H9 (cell line): Measurements from ENCODE around the gene TRIM51. TPM values are rescaled to one million over a fixed set of nuclear protein-coding genes. Genes with fewer than 3 reads are reported as not detected.

Experiments
- DNase-seq: peaks from one replicate; pipeline ENCODE4 v3.0.0-alpha.2; 2017
- H2AFZ ChIP-seq: one replicate; pipeline ENCODE4 v1.6.1; 2013; ENCODE audit warnings: mild to moderate bottlenecking, low read length, control low read depth, moderate library complexity
- H2AK5ac ChIP-seq: 2 replicates; pipeline ENCODE4 v1.6.1; 2013; ENCODE audit warnings: low read length, control low read depth, mixed read lengths; ENCODE audit not compliant: insufficient read length
- H2BK120ac ChIP-seq: one replicate; pipeline ENCODE4 v1.6.1; 2013; ENCODE audit warnings: low read depth, mild to moderate bottlenecking, low read length, control low read depth, inconsistent platforms; ENCODE audit not compliant: poor library complexity, severe bottlenecking
- H2BK12ac ChIP-seq: 2 replicates; pipeline ENCODE4 v1.6.1; 2013; ENCODE audit warnings: low read length, control low read depth, mixed read lengths, low read depth; ENCODE audit not compliant: insufficient read length
- H2BK15ac ChIP-seq: 2 replicates; pipeline ENCODE4 v1.6.1; 2013; ENCODE audit warnings: low read depth, low read length, control low read depth
- H2BK20ac ChIP-seq: one replicate; pipeline ENCODE4 v1.6.1; 2013; ENCODE audit warnings: low read depth, mild to moderate bottlenecking, low read length, control low read depth, inconsistent platforms; ENCODE audit not compliant: poor library complexity, severe bottlenecking
- H2BK5ac ChIP-seq: 2 replicates; pipeline ENCODE4 v1.6.1; 2013; ENCODE audit warnings: low read length, control low read depth, mixed read lengths; ENCODE audit not compliant: insufficient read length
- H3K14ac ChIP-seq: 2 replicates; pipeline ENCODE4 v1.6.1; 2013; ENCODE audit warnings: low read length, control low read depth; ENCODE audit not compliant: insufficient read depth
- H3K18ac ChIP-seq: 2 replicates; pipeline ENCODE4 v1.6.1; 2013; ENCODE audit warnings: low read depth, mild to moderate bottlenecking, mixed read lengths, low read length, control low read depth; ENCODE audit not compliant: insufficient read length
- H3K23ac ChIP-seq: 2 replicates; pipeline ENCODE4 v1.6.1; 2013; ENCODE audit warnings: low read length, control low read depth, mixed read lengths, low read depth; ENCODE audit not compliant: insufficient read length
- H3K23me2 ChIP-seq: 2 replicates; pipeline ENCODE4 v1.6.1; 2013; ENCODE audit warnings: low read depth, mild to moderate bottlenecking, mixed read lengths, low read length, control low read depth; ENCODE audit not compliant: insufficient read length, poor library complexity, severe bottlenecking
- H3K27ac ChIP-seq: 2 replicates; pipeline ENCODE4 v1.5.1; 2013; ENCODE audit warnings: low read length, control low read depth, mixed read lengths, low read depth; ENCODE audit not compliant: insufficient read length
- H3K27me3 ChIP-seq: 2 replicates; pipeline ENCODE4 v1.6.1; 2013; ENCODE audit warnings: low read length, control low read depth, inconsistent platforms; ENCODE audit not compliant: insufficient read depth
- H3K4ac ChIP-seq: 2 replicates; pipeline ENCODE4 v1.6.1; 2013; ENCODE audit warnings: low read depth, mild to moderate bottlenecking, control low read depth, inconsistent platforms, low read length, moderate library complexity
- H3K4me1 ChIP-seq: 2 replicates; pipeline ENCODE4 v1.6.1; 2013; ENCODE audit warnings: low read length, control low read depth, inconsistent platforms; ENCODE audit not compliant: insufficient read depth
- H3K4me2 ChIP-seq: 2 replicates; pipeline ENCODE4 v1.6.1; 2013; ENCODE audit warnings: low read length, control low read depth, mixed read lengths; ENCODE audit not compliant: insufficient read length, insufficient read depth
- H3K56ac ChIP-seq: 2 replicates; pipeline ENCODE4 v1.6.1; 2013; ENCODE audit warnings: low read depth, mild to moderate bottlenecking, mixed read lengths, low read length, control low read depth; ENCODE audit not compliant: insufficient read length
- H3K79me1 ChIP-seq: 2 replicates; pipeline ENCODE4 v1.6.1; 2013; ENCODE audit warnings: low read depth, mild to moderate bottlenecking, moderate library complexity, low read length, control low read depth, inconsistent platforms; ENCODE audit not compliant: insufficient read depth, poor library complexity, severe bottlenecking
- H3K79me2 ChIP-seq: 2 replicates; pipeline ENCODE4 v1.6.1; 2013; ENCODE audit warnings: low read length, control low read depth, inconsistent platforms; ENCODE audit not compliant: insufficient read depth
- H3K9ac ChIP-seq: 2 replicates; pipeline ENCODE4 v1.6.1; 2013; ENCODE audit warnings: low read length, control low read depth, mixed read lengths; ENCODE audit not compliant: insufficient read length; ENCODE audit errors: extremely low read depth
- H3K9me3 ChIP-seq: one replicate; pipeline ENCODE4 v1.6.1; 2013; ENCODE audit warnings: low read depth, low read length, inconsistent platforms; ENCODE audit not compliant: control insufficient read depth
- H3T11ph ChIP-seq: one replicate; pipeline ENCODE4 v1.6.1; 2013; ENCODE audit warnings: mild to moderate bottlenecking, low read length, control low read depth, inconsistent platforms
- H4K20me1 ChIP-seq: one replicate; pipeline ENCODE4 v1.6.1; 2013; ENCODE audit not compliant: control insufficient read depth, insufficient read length, insufficient read depth
- H4K5ac ChIP-seq: 2 replicates; pipeline ENCODE4 v1.6.1; 2013; ENCODE audit warnings: low read depth, mild to moderate bottlenecking, mixed read lengths, low read length, control low read depth; ENCODE audit not compliant: insufficient read length
- H4K8ac ChIP-seq: replicated peaks from 2 replicates; pipeline ENCODE4 v1.6.1; 2013; ENCODE audit warnings: low read length, control low read depth, mixed read lengths, low read depth; ENCODE audit not compliant: insufficient read length
- H4K91ac ChIP-seq: 2 replicates; pipeline ENCODE4 v1.6.1; 2013; ENCODE audit warnings: low read depth, mild to moderate bottlenecking, moderate library complexity, mixed read lengths, low read length, control low read depth; ENCODE audit not compliant: insufficient read length
- H3K27ac Mint-ChIP-seq, 3 experiments: 2 replicates in 2 of 3; 3 replicates in 1 of 3; pipeline ENCODE4 v1.8.0; 2020 to 2021; ENCODE audit warnings: mixed read lengths in 3 of 3, mild to moderate bottlenecking in 1 of 3, moderate library complexity in 1 of 3
- H3K27me3 Mint-ChIP-seq: 2 replicates; pipeline ENCODE4 v1.8.0; 2021; ENCODE audit warnings: low read depth, mild to moderate bottlenecking, moderate library complexity, mixed read lengths
- H3K36me3 Mint-ChIP-seq, 3 experiments: 2 replicates in 2 of 3; 3 replicates in 1 of 3; pipeline ENCODE4 v1.8.0; 2020 to 2021; ENCODE audit warnings: low read depth in 3 of 3, mixed read lengths in 3 of 3; ENCODE audit not compliant: insufficient read depth in 1 of 3
- H3K4me1 Mint-ChIP-seq, 2 experiments: 2 replicates each; pipeline ENCODE4 v1.8.0; 2020; ENCODE audit warnings: mixed read lengths in 2 of 2
- H3K4me3 Mint-ChIP-seq, 2 experiments: 2 replicates in 1 of 2; 3 replicates in 1 of 2; pipeline ENCODE4 v1.8.0; 2020 to 2021; ENCODE audit warnings: mild to moderate bottlenecking in 2 of 2, mixed read lengths in 2 of 2, moderate library complexity in 1 of 2
- H3K9me3 Mint-ChIP-seq, 2 experiments: 2 replicates in 1 of 2; 3 replicates in 1 of 2; pipeline ENCODE4 v1.8.0; 2020; ENCODE audit warnings: mild to moderate bottlenecking in 2 of 2, mixed read lengths in 2 of 2, moderate library complexity in 1 of 2
- WGBS: extraction: QIAGEN DNeasy Blood & Tissue Kit; methylation state at CpG from one replicate; pipeline ENCODE4 v1.1.7; 2013; ENCODE audit warnings: missing lambda C conversion rate, low lambda C conversion rate, mixed read lengths; ENCODE audit not compliant: insufficient read length; ENCODE audit errors: extremely low coverage; 5-methylcytosine and 5-hydroxymethylcytosine counted together
- total RNA-seq: library from RNA; stranded (reverse); gene quantifications from 2 replicates; pipeline ENCODE4 v1.2.1, GENCODE V29; 2021
- TF ChIP-seq, protein P1 (sequence below): fragments of 200-600 bp; sonication (generic); conservative IDR thresholded peaks from 3 replicates; pipeline ENCODE4 v1.8.0; 2021; ENCODE audit warnings: antibody characterized with exemption, mild to moderate bottlenecking

Gene TRIM51
- total RNA-seq, 1 experiment from 2014 or later, result not detected

DNA sequence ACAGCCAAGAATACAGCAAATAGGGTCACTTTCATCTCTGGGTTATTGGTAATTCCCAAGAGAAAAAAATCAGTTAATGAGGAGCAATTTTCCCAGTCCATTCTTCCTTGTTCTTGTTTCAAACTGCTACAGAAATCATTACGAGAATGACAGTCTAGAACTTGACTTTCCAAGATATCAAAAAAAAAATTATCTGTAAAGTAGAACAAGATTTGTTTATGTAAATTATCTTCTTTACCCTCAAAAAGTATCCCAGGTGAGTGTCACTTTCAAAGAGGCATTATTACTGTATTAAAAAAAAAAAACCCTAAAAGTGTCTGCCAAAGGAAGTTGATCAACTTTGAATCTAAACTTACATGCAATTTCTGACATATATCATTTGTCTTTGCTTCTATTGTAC is 31.4 kb downstream of the TRIM51 start, which contains the start of gene OR5W2:
Gene OR5W2 (minus strand): TSS at position 101 of the 400 bp plus-strand sequence. CDS start 0 bp downstream, at position 101.
- Histone ChIP-seq H3K9ac (no peak within 1 kb of the TSS), H2AK5ac (no peak within 1 kb of the TSS), H3T11ph (no peak within 1 kb of the TSS), H4K20me1 (no peaks in the 10 kb centered on the region), H2BK5ac (no peak within 1 kb of the TSS), H2BK15ac (no peak within 1 kb of the TSS), H4K8ac (no peak within 1 kb of the TSS), H3K9me3 (peaks cover 53% of the 10 kb centered on the region), H3K79me2 (no peaks in the 10 kb centered on the region), H3K4ac (no peak within 1 kb of the TSS), H2BK12ac (no peak within 1 kb of the TSS), H3K23me2 (no peaks in the 10 kb centered on the region), H4K5ac (no peak within 1 kb of the TSS), H2BK120ac (no peak within 1 kb of the TSS), H3K27me3 (no peaks in the 10 kb centered on the region), H2AFZ (no peak within 1 kb of the TSS), H3K27ac (no peak within 1 kb of the TSS), H3K23ac (no peak within 1 kb of the TSS), H3K4me2 (no peak within 1 kb of the TSS), H3K79me1 (no peaks in the 10 kb centered on the region), H3K56ac (no peak within 1 kb of the TSS), H4K91ac (no peak within 1 kb of the TSS), H2BK20ac (no peak within 1 kb of the TSS), H3K4me1 (no peaks in the 10 kb centered on the region), H3K14ac (no peak within 1 kb of the TSS), H3K18ac (no peak within 1 kb of the TSS)
- Mint-ChIP-seq H3K9me3 (peaks cover 82 to 85% of the 10 kb centered on the region in 2 experiments), H3K27ac (no peak within 1 kb of the TSS), H3K36me3 (peaks cover 0 to 11% (median 4%) of the 10 kb centered on the region in 3 experiments; a peak in 3 of 7 replicates), H3K4me1 (no peaks in the 10 kb centered on the region), H3K4me3 (no peak within 1 kb of the TSS), H3K27me3 (no peaks in the 10 kb centered on the region; the same call in 1 of the 2 replicates)
- no CpG with 5 or more reads among the region's 1 CpG for WGBS
- TF ChIP-seq, protein P1, sequence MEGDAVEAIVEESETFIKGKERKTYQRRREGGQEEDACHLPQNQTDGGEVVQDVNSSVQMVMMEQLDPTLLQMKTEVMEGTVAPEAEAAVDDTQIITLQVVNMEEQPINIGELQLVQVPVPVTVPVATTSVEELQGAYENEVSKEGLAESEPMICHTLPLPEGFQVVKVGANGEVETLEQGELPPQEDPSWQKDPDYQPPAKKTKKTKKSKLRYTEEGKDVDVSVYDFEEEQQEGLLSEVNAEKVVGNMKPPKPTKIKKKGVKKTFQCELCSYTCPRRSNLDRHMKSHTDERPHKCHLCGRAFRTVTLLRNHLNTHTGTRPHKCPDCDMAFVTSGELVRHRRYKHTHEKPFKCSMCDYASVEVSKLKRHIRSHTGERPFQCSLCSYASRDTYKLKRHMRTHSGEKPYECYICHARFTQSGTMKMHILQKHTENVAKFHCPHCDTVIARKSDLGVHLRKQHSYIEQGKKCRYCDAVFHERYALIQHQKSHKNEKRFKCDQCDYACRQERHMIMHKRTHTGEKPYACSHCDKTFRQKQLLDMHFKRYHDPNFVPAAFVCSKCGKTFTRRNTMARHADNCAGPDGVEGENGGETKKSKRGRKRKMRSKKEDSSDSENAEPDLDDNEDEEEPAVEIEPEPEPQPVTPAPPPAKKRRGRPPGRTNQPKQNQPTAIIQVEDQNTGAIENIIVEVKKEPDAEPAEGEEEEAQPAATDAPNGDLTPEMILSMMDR, result no peak
- DNase-seq, result no peak
